GM19025 (cell line): ENCODE data around the gene ANKRD44.
"Not testable (repeated sequence)": the region's sequence is repeated elsewhere in the genome, so short reads cannot be mapped to it uniquely, and the experiment has no call there.

Experiments used
- ATAC-seq: cut with Tn5 transposase; IDR thresholded peaks from one replicate; pipeline ENCODE4 v1.9.1; 2021; ENCODE audit warnings: mild to moderate bottlenecking, low read depth, moderate library complexity; ENCODE audit not compliant: unreplicated experiment

The ANKRD44 gene

DNA sequence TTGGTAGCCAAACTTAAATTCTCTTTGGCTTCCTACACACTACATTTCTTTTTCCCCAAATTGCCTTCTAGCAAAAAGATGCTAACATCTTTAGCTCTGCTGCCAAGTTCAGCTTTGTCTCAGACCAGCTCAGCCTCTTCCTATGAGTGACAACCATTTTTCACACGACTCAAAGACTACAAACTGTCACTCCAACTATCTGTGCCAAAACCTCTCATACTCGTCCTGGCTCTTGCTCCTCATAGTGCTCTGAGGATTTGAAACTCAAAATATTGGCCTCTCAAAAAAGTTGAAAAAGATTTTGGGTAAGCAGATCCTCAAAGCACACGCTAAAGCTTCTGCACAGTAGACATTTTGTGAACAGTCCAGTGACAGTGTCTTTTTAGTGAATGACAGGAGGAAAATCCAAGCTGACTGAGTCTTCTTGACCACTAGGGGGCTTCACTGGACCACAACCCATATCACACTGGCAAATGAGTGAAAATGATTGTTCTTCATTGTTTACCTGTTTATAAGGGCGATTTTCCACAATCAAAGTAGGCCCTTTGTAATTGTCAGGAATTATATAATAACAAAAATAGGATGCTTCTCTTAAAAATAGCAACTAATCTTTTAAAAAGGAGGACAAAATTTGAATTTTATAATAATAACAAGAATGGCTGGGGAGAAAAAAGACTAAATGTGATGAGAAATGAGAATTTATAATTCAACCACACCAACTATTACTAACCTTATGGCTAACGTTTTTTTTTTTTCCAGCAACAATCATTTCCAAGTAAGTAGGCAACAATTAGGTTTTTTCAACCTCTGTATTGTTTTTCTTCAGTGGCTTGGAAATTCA is 298.6 kb downstream of the ANKRD44 start:
- no peak for ATAC-seq

- no peak for ATAC-seq
These were observed 299.6 kb downstream of the ANKRD44 start for GRCh38 chr2:197011021-197011417.

DNA sequence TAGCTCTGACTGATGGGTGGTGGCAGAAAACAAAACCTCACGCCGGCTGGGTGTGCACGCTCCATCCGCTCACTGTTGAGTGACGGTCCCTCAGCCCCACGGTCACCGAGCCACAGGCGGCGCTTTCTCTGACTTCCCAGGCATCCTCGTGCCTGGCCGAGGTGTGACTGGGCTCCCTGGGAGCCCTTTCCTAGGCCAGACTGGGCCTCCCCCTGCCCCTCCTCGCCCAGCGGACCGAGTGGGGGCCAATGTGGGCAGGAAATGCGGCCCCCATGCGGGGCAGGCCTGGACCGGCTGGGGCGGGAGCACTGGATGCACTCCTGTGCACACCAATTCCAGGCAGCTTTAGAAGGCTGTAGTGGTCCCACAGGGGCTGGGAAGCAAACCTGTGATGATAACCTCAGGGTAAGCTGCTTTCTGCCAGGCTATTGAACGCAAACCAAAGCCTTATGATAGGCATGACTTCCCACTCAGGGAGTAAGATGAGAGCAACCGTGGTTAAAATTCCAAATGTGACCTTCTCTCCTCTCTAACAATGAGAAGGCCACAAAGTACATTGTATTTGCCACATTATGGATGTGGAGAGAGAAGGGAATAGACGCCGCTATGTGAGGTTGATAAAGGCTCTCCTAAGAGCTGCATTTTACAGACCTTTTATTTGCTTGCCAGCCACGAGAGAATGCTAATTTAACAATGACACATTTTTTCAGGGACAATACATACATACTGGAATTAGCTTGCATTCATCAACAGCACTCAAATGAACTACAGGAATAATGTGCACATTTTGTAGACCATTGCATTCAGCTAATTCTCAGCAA is 300.2 kb downstream of the ANKRD44 start:
- ATAC-seq, result no peak

- ATAC-seq, result not testable (repeated sequence)
These were observed 301.7 kb downstream of the ANKRD44 start for GRCh38 chr2:197008741-197009341.

DNA sequence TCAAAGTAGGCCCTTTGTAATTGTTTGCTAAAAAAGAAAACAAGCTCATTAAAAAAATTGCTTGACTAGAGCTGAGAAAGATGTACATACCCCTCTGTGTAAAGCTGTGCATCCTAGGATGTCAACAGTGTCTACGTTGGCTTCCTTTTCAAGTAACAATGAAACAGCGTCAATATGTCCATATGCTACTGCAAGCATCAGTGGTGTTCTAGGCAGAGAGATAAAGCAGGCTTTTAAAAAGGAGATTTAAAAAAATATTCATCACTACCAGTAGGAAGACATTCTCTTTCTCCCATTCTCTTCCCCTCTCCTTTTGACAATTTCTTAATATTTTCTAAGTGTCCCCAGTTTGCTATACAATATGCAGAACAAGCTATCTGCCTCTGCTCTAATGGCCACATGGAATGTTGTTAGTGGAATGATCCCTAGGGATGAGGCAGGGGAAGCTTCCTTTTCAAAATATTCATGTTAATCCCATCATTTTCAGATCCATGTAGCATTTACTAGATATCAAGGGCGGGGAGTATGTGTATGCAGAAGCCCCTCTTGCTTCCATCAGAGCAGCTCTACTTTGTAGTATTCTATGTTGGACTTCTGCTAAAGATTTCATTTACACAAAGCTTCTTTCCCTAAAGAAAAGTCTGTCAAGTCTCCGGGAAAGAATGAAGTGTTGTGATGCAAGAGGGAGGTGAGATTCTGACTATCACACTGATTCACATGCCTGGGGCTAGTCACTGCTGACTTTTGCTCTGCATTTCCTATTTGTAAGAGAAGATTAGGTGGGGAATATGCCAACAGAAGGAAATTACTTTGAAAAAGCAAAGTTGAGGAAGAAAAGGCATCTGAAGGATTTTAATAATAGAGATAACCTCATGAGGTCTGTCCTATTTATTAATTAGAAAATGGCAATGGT is 302.6 kb downstream of the ANKRD44 start:
- no peak for ATAC-seq

DNA sequence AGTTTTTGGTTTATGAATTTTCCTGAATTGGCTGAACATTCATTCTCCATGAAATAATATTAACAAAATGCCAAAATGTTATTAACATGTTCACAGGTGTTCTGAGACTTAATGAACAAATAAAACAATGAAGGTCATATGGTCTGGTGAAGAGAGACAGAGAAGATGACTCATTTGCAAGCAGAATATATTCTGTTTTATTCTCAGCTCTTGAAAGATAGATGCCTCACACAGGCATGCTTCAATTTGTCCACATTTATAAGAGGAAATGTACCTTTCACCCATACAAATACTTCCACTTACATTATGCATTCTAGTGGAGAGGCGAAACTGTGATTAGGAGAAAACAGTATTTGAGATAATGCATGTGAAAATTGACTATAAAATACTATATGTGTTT is 308.7 kb downstream of the ANKRD44 start:
- ATAC-seq, result no peak

- ATAC-seq, result no peak
These were observed 314.7 kb downstream of the ANKRD44 start for GRCh38 chr2:196995757-196996314.

GRCh38 chr2:196994764-196995163 is 315.8 kb downstream of the ANKRD44 start:
- no peak for ATAC-seq

DNA sequence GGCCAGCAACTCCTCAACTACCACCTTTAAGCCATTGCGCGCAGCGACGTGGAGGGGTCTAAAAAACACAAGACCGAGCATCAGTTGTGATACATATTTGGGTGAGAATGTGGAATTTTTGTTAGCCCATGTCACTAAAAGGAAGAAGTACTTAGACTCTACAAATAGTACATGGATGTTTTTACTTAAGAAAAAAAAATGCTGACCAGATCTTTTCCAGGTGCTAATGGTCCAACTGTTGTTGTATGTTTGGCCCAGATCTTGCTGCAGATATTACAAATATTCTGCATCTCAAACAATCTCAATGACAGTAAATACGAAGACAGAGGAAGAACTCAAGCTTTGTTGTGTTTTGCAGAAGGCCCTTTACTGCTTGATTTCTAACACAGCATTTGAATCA is 317.0 kb downstream of the ANKRD44 start:
- no peak for ATAC-seq

DNA sequence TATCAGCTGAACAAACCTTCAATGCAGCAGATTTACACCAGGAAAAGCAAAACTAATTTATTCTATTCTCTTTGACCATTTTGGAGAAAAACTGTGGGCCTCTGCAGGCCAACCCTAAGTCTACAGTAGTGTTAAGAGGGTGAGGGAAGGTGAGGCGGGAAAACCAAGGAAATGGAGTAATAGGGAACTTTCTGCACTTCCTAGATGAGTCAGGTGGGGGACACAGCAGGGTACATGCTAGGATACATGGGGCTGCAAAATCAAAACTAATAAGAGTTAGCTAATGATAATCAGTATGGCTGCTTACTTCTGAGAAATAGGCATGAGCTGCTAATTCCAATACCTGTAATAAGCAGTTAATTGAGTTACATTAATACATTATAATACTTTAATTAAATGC is 318.1 kb downstream of the ANKRD44 start:
- ATAC-seq, result no peak

DNA sequence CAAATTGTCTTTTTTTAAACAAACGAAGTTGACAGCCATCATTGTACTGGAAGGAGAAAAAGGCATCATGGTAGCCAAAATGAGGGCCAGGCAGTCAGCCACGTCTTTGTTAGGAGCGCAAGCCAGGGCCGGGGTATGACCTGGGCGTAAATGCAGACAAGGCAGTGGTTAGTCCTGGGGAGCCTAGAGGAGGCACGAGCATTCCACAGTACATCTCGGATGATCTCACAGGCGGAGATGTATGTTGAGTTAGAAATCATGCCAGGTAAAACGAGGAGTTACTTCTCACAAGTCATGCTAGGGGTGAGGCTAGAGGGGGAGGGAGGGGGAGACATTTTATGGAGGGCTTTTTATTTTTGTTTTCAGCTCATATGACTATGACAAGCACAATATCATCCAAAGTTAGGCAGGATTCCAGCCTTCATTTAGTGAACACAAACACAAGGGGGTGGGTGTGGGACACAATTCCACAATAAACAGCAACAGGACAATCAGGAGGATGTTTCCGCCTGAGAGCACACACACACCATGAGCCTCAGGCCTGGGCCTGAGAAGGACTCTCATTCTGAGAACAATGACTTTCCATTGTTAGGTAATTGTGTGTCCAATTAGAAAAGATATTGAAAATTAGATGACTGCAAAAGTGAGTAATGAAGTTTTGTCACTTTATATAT is 319.7 kb downstream of the ANKRD44 start:
- ATAC-seq, result no peak

DNA sequence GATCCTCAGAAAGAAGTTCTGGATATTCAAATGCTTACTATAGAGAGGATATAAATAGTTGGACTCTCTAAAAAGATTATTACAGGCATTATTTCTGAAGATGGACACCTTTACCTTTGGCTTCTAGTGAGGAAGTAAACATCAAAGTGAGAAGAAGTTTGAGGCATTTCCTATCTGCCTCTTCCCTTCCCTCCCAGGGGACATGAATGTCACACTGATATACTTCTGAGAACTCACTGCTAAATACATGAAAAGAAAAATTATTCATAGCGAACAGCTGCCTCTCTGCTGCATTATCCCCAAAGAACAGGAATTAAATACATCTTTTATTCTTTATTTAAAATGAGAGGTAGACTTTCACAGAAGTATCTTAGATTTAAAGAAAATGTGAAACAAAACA is 320.5 kb downstream of the ANKRD44 start:
- no peak for ATAC-seq

- ATAC-seq, result no peak
These were observed 321.1 kb downstream of the ANKRD44 start for GRCh38 chr2:196989496-196989895.

GRCh38 chr2:196988639-196989038 is 321.9 kb downstream of the ANKRD44 start:
- no peak for ATAC-seq

GRCh38 chr2:196987649-196988364 is 322.8 kb downstream of the ANKRD44 start:
- no peak for ATAC-seq

GRCh38 chr2:196987298-196987648 is 323.3 kb downstream of the ANKRD44 start:
- no peak for ATAC-seq

DNA sequence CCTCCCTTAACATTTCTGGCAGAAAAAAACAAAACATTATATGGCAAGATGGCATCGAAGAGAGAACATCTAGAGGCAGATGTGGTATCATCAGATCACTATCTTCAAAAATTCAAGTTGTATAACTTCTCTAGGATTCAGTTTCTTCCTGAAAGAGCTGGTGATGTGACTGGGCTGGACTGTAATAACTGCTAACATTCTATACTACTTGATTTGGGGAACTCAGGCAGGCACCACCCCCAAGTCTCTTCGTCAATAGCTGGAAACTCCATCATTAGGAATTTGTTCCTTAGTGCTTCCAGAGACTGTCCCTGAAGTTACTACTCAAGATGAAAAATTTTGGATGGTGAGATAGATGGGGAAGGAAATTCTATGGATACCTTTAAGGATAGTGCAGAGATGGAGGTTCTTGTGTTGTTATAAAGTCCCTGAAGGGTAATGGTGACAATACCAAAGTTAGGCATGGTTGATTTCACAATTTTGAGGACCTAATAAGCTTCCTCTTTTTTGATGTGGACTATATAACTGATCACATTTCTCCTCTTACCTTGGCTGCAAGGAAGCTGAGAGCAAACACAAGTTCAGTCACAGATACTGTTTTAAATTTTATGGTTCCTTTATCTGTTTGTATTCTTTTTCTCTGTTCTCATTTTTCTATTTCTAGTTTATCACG is 324.9 kb downstream of the ANKRD44 start:
- ATAC-seq, result no peak

DNA sequence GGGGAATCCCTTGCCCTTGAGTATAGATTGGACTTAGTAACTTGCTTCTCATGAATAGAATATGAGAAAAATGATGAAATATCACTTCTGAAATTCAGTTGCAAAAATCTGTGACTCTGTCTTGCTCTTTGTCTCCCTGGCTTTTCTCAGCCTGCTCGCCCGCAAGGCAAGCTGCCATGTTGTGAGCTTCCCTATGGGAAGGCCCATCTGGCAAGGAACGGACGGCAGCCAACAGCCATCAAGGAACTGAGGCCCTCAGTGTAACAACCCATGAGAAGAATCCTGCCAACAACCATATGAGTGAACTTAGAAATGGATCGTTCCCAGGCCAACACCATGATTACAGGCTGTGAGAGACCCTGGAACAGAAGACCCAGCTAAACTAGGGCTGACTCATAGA is 325.7 kb downstream of the ANKRD44 start:
- ATAC-seq, result no peak
